Keratinocyte (primary cell): ENCODE data around the gene GFPT2.

ENCODE experiments used
- EZH2 ChIP-seq: IDR thresholded peaks from one replicate; pipeline ENCODE4 v1.6.1; 2012; ENCODE audit warnings: inconsistent platforms, mild to moderate bottlenecking, low read length, moderate library complexity
- TF ChIP-seq, protein P1 (sequence below), 3 experiments: IDR thresholded peaks in 1 of 3; conservative IDR thresholded peaks in 1 of 3; optimal IDR thresholded peaks in 1 of 3; 2 replicates in 2 of 3; 3 replicates in 1 of 3; pipeline versions ENCODE3 to v1.5.1; 2011; ENCODE audit warnings: low read length in 3 of 3, mild to moderate bottlenecking in 3 of 3, moderate library complexity in 2 of 3, control low read depth in 1 of 3, inconsistent platforms in 1 of 3; ENCODE audit not compliant: insufficient read depth in 2 of 3; ENCODE audit errors: extremely low read depth in 1 of 3

GRCh38 chr5:180379355-180380070 lies 26.4 kb upstream of the GFPT2 start:
- TF ChIP-seq, protein P1, sequence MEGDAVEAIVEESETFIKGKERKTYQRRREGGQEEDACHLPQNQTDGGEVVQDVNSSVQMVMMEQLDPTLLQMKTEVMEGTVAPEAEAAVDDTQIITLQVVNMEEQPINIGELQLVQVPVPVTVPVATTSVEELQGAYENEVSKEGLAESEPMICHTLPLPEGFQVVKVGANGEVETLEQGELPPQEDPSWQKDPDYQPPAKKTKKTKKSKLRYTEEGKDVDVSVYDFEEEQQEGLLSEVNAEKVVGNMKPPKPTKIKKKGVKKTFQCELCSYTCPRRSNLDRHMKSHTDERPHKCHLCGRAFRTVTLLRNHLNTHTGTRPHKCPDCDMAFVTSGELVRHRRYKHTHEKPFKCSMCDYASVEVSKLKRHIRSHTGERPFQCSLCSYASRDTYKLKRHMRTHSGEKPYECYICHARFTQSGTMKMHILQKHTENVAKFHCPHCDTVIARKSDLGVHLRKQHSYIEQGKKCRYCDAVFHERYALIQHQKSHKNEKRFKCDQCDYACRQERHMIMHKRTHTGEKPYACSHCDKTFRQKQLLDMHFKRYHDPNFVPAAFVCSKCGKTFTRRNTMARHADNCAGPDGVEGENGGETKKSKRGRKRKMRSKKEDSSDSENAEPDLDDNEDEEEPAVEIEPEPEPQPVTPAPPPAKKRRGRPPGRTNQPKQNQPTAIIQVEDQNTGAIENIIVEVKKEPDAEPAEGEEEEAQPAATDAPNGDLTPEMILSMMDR (optimal IDR thresholded peaks at IDR 0.05 in 1 of 3, IDR thresholded peaks at IDR 0.05 in 1 of 3, conservative IDR thresholded peaks at IDR 0.05 in 1 of 3; ENCODE audit: extremely low read depth in 1 of 3, insufficient read depth in 2 of 3, low read length in 3 of 3) = no peak
- TF ChIP-seq EZH2 = no peak
